ACC112 (cell line): ENCODE results near the gene NAT8L.

Experiments used
- H2AFZ ChIP-seq: fragments of 200-600 bp; sonication (generic); one replicate; pipeline ENCODE4 v1.6.0; 2017; ENCODE audit warnings: antibody characterized with exemption, low read length; ENCODE audit not compliant: unreplicated experiment
- H3K27ac ChIP-seq: fragments of 200-600 bp; sonication (generic); 2 replicates; pipeline ENCODE4 v1.5.1; 2014; ENCODE audit warnings: low read depth, mild to moderate bottlenecking, antibody characterized with exemption, low read length, moderate library complexity
- H3K27me3 ChIP-seq: fragments of 200-600 bp; sonication (generic); 2 replicates; pipeline ENCODE4 v1.6.1; 2014; ENCODE audit warnings: mild to moderate bottlenecking, antibody characterized with exemption, low read length, moderate library complexity, mixed read lengths; ENCODE audit not compliant: insufficient read depth
- H3K36me3 ChIP-seq: fragments of 200-600 bp; sonication (generic); 2 replicates; pipeline ENCODE4 v1.6.1; 2016; ENCODE audit warnings: mild to moderate bottlenecking, antibody characterized with exemption, low read length, moderate library complexity, mixed read lengths; ENCODE audit not compliant: insufficient read depth
- H3K4me1 ChIP-seq: fragments of 200-600 bp; sonication (generic); one replicate; pipeline ENCODE4 v1.6.1; 2016; ENCODE audit warnings: low read length, mixed read lengths; ENCODE audit not compliant: insufficient read depth, unreplicated experiment, control insufficient read depth
- H3K4me3 ChIP-seq: fragments of 200-600 bp; sonication (generic); 2 replicates; pipeline ENCODE4 v1.5.1; 2014; ENCODE audit warnings: mild to moderate bottlenecking, low read depth, low read length
- H3K79me2 ChIP-seq: fragments of 200-600 bp; sonication (generic); one replicate; pipeline ENCODE4 v1.6.0; 2016; ENCODE audit warnings: low read length; ENCODE audit not compliant: control insufficient read depth, unreplicated experiment, insufficient read depth

Gene NAT8L

DNA sequence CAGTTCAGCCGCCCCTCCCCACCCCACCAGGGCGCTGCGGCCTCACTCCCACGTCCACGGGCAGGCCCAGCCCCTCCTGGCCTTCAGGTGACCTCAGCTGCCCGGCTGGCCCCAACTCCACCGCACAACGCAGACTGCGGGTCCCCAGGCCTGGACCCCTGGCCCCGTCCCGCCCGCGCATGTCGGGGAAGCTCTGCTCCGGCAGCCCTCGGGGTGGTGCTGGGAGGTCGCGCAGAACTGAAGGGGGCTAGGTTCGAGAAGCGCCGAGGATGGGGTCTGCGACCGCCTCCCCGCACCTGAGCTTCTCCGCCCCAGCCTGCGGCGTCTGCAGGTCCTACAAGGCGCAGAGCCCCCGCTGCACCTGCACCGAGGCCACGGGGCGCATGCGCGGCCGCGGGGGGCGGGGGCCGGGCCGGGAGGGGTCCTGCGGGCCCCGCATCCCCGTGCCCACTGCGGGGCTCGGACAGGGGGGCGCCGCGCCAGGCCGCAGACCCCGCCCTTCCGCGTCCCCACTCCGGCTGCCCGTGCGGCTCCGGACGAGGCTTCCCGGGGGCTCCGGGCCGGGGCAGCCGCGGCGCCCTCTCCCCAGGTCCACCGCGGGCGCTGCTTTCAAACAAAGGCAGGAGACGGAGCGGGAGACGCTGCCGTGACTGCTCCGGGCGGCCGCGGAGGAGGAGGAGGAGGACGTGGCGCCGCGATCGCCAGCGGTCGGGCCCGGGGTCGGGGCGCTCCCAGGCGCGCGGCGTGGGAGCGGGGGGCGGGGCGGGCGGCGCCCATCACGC lies 672 bp upstream of the NAT8L start:
- no peaks in the 10 kb centered on the region for H3K79me2 ChIP-seq
- H3K36me3 ChIP-seq: no peaks in the 10 kb centered on the region
- no peak overlapping the region for H3K27ac ChIP-seq
- peak overlapping the region; percentile 50 for H2AFZ ChIP-seq
- H3K4me3 ChIP-seq: peak overlapping the region; percentile 53; the same call in 1 of the 2 replicates
- no peaks in the 10 kb centered on the region for H3K4me1 ChIP-seq
- H3K27me3 ChIP-seq: peaks cover 45% of the 10 kb centered on the region

GRCh38 chr4:2059726-2060602 lies 837 bp downstream of the NAT8L start:
- H3K36me3 ChIP-seq: no peaks in the 10 kb centered on the region
- H2AFZ ChIP-seq: peak overlapping the region; percentile 25
- H3K4me1 ChIP-seq: no peaks in the 10 kb centered on the region
- peaks cover 41% of the 10 kb centered on the region for H3K27me3 ChIP-seq
- H3K79me2 ChIP-seq: no peaks in the 10 kb centered on the region
- peak overlapping the region; percentile 21; the same call in 1 of the 2 replicates for H3K4me3 ChIP-seq
- H3K27ac ChIP-seq: no peak overlapping the region

DNA sequence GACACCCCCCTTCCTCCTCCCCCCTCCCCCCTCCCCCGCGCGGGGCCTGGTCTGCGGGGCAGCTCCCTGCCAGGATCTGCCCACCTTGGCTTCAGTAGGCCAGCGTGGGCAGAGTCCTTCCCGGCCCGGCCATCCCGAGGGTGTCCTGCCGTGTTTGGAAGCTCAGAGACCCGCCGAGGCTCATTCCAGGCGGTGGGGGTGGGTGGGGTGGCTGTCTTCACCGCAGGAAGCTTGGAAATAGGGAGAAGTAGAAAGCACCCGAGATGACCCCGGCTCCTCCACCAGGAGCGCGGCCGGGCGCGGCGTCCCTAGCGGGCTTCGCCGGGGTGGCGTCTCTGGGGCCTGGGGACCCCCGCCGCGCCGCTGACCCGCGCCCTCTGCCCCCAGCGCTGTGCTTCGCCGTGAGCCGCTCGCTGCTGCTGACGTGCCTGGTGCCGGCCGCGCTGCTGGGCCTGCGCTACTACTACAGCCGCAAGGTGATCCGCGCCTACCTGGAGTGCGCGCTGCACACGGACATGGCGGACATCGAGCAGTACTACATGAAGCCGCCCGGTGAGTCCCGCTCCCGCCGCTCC lies 1.6 kb downstream of the NAT8L start:
- Histone ChIP-seq H3K27ac (no peak overlapping the region), H3K27me3 (peaks cover 39% of the 10 kb centered on the region), H3K79me2 (no peaks in the 10 kb centered on the region), H3K4me1 (no peaks in the 10 kb centered on the region), H2AFZ (no peak overlapping the region), H3K4me3 (no peak overlapping the region), H3K36me3 (no peaks in the 10 kb centered on the region)

DNA sequence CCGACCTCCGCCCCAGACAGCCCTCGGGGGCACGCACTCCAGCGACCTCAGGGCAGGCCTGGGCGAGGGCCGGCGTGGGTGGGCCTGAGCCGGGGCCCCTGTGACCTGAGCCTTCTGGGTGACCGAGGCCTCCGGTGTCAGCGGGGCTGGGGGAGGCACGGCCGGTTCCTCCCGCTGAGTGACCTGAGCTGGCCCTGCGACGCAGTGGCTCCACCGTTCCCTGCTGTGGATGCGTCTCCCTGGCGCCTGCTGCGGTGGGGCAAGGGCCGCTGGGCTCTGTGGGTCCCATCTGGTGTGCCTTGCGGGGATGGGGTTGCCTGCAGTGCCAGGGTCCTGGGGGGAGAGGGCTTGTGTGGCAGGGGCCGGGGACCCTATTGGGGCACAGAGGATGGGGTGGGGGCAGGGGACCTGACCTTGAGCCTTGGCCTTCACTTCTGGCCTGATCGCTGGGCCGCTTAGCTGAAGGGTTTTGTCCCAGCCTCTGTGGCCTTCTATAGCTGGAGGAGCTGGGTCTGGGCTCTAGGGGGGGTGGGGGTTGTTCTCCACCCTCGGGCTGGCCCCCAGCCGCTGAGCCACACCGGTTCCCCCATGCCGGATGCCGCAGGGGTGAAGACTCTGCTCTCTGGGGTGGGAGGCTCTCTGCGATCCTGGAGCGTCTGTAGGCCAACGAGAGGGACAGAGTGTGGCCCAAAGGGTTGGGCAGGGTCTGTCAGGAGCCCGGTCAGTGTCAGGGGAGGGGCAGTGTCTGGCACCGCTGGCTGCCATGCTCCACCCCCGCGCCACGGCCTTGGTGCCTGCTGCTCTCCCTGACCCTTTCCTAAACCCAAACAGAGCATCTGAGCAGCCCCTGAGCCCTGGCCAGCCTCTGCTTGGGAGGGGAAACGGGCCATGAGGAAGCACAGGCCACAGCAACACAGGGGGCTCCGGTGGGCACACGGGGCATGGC lies 2.3 kb downstream of the NAT8L start:
- no peak overlapping the region for H3K4me3 ChIP-seq

GRCh38 chr4:2062168-2062807 lies 3.2 kb downstream of the NAT8L start:
- Histone ChIP-seq H3K4me1 (no peaks in the 10 kb centered on the region), H3K27me3 (peaks cover 28% of the 10 kb centered on the region), H3K79me2 (no peaks in the 10 kb centered on the region), H3K27ac (no peak overlapping the region), H2AFZ (no peak overlapping the region), H3K36me3 (no peaks in the 10 kb centered on the region), H3K4me3 (no peak overlapping the region)

More for the DNA sequence above, 2.3 kb downstream of the NAT8L start:
- Histone ChIP-seq H2AFZ (no peak overlapping the region), H3K4me1 (no peaks in the 10 kb centered on the region), H3K79me2 (no peaks in the 10 kb centered on the region), H3K36me3 (no peaks in the 10 kb centered on the region), H3K27me3 (peaks cover 36% of the 10 kb centered on the region), H3K27ac (no peak overlapping the region)

- Histone ChIP-seq H3K4me1 (no peaks in the 10 kb centered on the region), H3K79me2 (no peaks in the 10 kb centered on the region), H3K27ac (no peak overlapping the region), H3K4me3 (no peak overlapping the region), H2AFZ (no peak overlapping the region), H3K27me3 (peaks cover 22% of the 10 kb centered on the region), H3K36me3 (no peaks in the 10 kb centered on the region)
These were observed 3.8 kb downstream of the NAT8L start for GRCh38 chr4:2062808-2063524.

GRCh38 chr4:2063557-2064275 lies 4.6 kb downstream of the NAT8L start:
- H3K4me1 ChIP-seq: no peaks in the 10 kb centered on the region

DNA sequence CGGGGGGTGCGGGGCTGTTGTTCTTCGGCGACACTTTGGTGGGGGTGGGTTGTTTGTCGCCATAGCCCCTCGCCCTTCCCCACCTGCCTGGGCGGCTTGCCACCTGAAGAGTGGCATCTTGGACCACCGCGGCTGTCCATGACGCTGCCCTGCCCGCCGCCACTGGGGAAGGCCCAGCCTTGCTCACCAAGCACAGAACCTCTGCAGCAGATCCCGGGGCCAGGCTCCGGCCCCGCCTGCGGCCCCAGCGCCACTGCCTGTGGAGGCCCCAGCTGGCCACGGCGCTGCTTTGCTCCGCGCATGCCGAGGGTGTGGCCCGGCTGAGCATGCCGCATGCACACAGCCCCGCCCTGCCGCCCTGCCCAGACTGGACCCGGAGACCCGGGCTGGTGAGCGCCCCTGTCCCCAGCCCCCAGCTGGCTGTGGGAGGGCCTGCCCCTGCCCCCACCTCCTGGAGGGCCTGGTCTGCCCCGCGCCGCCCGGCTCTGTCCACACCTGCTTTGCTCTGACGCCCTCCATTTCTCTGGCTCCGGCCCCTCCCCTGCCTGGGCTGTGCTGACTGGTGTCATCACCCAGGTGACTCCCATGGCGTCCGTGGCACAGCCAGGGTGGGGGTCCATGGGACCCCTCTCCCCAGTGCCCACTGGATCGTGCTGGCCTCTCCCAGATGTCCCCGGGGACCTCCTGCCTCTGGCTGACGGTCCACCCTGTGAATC lies 5.3 kb downstream of the NAT8L start:
- no peaks in the 10 kb centered on the region for H3K36me3 ChIP-seq
- peaks cover 14% of the 10 kb centered on the region for H3K27me3 ChIP-seq
- H3K79me2 ChIP-seq: no peaks in the 10 kb centered on the region
- H2AFZ ChIP-seq: no peak overlapping the region
- H3K27ac ChIP-seq: no peak overlapping the region
- no peaks in the 10 kb centered on the region for H3K4me1 ChIP-seq
- no peak overlapping the region for H3K4me3 ChIP-seq

More at GRCh38 chr4:2063557-2064275, 4.6 kb downstream of the NAT8L start:
- Histone ChIP-seq H3K79me2 (no peaks in the 10 kb centered on the region), H2AFZ (no peak overlapping the region), H3K27me3 (peaks cover 14% of the 10 kb centered on the region), H3K36me3 (no peaks in the 10 kb centered on the region), H3K27ac (no peak overlapping the region), H3K4me3 (no peak overlapping the region)
